H1 (cell line): ENCODE data around the gene DEPDC1. TPM values are rescaled to one million over a fixed set of nuclear protein-coding genes. Genes with fewer than 3 reads are reported as not detected.

Experiments used
- CHD7 ChIP-seq: fragments of 300-600 bp; sonication (generic); IDR thresholded peaks from 2 replicates; pipeline ENCODE4 v1.7.1; 2012; ENCODE audit warnings: low read length, moderate library complexity, mild to moderate bottlenecking, inconsistent platforms; ENCODE audit not compliant: insufficient replicate concordance
- EZH2 ChIP-seq: fragments of 200-600 bp; sonication (generic); IDR thresholded peaks from 2 replicates; pipeline ENCODE4 v1.7.1; 2012; ENCODE audit warnings: low read depth, mild to moderate bottlenecking, moderate library complexity, low read length, inconsistent platforms; ENCODE audit not compliant: severe bottlenecking
- KDM4A ChIP-seq: IDR thresholded peaks from one replicate; pipeline ENCODE4 v1.7.1; 2012; ENCODE audit warnings: low read depth, mild to moderate bottlenecking, moderate library complexity, low read length, inconsistent platforms; ENCODE audit not compliant: severe bottlenecking
- NANOG ChIP-seq: IDR thresholded peaks from 2 replicates; pipeline ENCODE4 v1.6.1; 2011; ENCODE audit warnings: low read length, low read depth, mild to moderate bottlenecking, inconsistent platforms; ENCODE audit not compliant: insufficient read depth, poor library complexity, severe bottlenecking
- NRF1 ChIP-seq: IDR thresholded peaks from 2 replicates; pipeline ENCODE4 v1.6.1; 2011; ENCODE audit warnings: mild to moderate bottlenecking, low read depth, low read length, improper control_type of control experiment
- RAD21 ChIP-seq, 2 experiments: IDR thresholded peaks in 1 of 2; conservative IDR thresholded peaks in 1 of 2; 2 replicates each; pipeline ENCODE4 v1.6.1; 2011; ENCODE audit warnings: low read depth in 2 of 2, low read length in 2 of 2, improper control_type of control experiment in 1 of 2, inconsistent platforms in 1 of 2, mild to moderate bottlenecking in 1 of 2, moderate library complexity in 1 of 2
- RXRA ChIP-seq: IDR thresholded peaks from 2 replicates; pipeline ENCODE4 v1.6.1; 2011; ENCODE audit warnings: low read depth, mild to moderate bottlenecking, low read length, moderate library complexity; ENCODE audit not compliant: insufficient read depth
- SAP30 ChIP-seq: fragments of 300-600 bp; sonication (generic); IDR thresholded peaks from 2 replicates; pipeline ENCODE4 v1.7.1; 2012; ENCODE audit warnings: low read length, moderate library complexity, mild to moderate bottlenecking, inconsistent platforms; ENCODE audit not compliant: insufficient read depth, insufficient replicate concordance
- SIN3A ChIP-seq, 2 experiments: IDR thresholded peaks in 1 of 2; conservative IDR thresholded peaks in 1 of 2; 2 replicates each; pipeline ENCODE4 v1.6.1; 2011 to 2012; ENCODE audit warnings: low read length in 2 of 2, improper control_type of control experiment in 1 of 2, low read depth in 1 of 2, mild to moderate bottlenecking in 1 of 2
- TCF12 ChIP-seq: IDR thresholded peaks from 2 replicates; pipeline ENCODE4 v1.6.1; 2011; ENCODE audit warnings: low read depth, mild to moderate bottlenecking, low read length
- YY1 ChIP-seq: IDR thresholded peaks from 2 replicates; pipeline ENCODE4 v1.6.1; 2011; ENCODE audit warnings: low read depth, mild to moderate bottlenecking, low read length
- polyA plus RNA-seq, 7 experiments: library from polyadenylated mRNA; depleted of rRNA in 3 of 7; stranded (reverse) in 5 of 7; unstranded in 2 of 7; fragments of >200 nt in 5 of 7; fragments of 200-250 nt in 2 of 7; gene quantifications; 1 replicate in 5 of 7; 2 replicates in 1 of 7; 4 replicates in 1 of 7; pipeline versions ENCODE4 v1.2.1 to v1.2.3, GENCODE V29; 2011 to 2013; ENCODE audit warnings: missing spikeins in 2 of 7, mixed read lengths in 2 of 7
- total RNA-seq: library from RNA; stranded (reverse); fragmentation: NEBNext Ultra II Directional; extraction: Animal tissue kit (Norgen Biotek cat#: 25700); gene quantifications from 2 replicates; pipeline ENCODE4 v1.2.1, GENCODE V29; 2021

DEPDC1 gene
- total and polyA plus RNA-seq, 2 of the 8 experiments (the other 6 are each of a cell fraction or from before 2014, with no cell fraction given), result 5.5 to 46.5 TPM

- TF ChIP-seq CHD7, result no peak
- TF ChIP-seq SIN3A (conservative IDR thresholded peaks at IDR 0.05 in 1 of 2, IDR thresholded peaks at IDR 0.05 in 1 of 2; ENCODE audit: low read depth in 1 of 2, low read length in 2 of 2), result no peak
- TF ChIP-seq TCF12, result no peak
- no peak for TF ChIP-seq RXRA
- no peak for TF ChIP-seq YY1
- no peak for TF ChIP-seq KDM4A
- TF ChIP-seq NRF1, result no peak
- TF ChIP-seq SAP30, result no peak
- no peak for TF ChIP-seq EZH2
- no peak for TF ChIP-seq RAD21 (IDR thresholded peaks at IDR 0.05 in 1 of 2, conservative IDR thresholded peaks at IDR 0.05 in 1 of 2; ENCODE audit: low read depth in 2 of 2, low read length in 2 of 2)
- no peak for TF ChIP-seq NANOG
- TF ChIP-seq, all 59 proteins: peak for 0
These were observed 1.4 kb downstream of the DEPDC1 start (continued) for GRCh38 chr1:68495532-68495931.
